Activated CD4-positive, alpha-beta T cell treated with anti-CD3 and anti-CD28 coated beads for 36 hours (primary cell): ENCODE results near the gene RARB. TPM values are rescaled to one million over a fixed set of nuclear protein-coding genes. Genes with fewer than 3 reads are reported as not detected.

Experiments
- ATAC-seq: fragments of 200-7000 bp; cut with Tn5 transposase; one replicate; pipeline ENCODE4 v1.10.0; 2021; ENCODE audit warnings: mild to moderate bottlenecking, moderate library complexity
- CTCF ChIA-PET: fragments of 350-600 bp; sonication (Branson Sonifier 250); formaldehyde crosslinking; loops from one replicate; lab custom pipeline; 2021; ENCODE audit warnings: antibody characterized with exemption; lab: Charles Lee
- POLR2A ChIA-PET: fragments of 350-600 bp; sonication (Branson Sonifier 250); formaldehyde crosslinking; loops from one replicate; lab custom pipeline; 2021; ENCODE audit warnings: antibody characterized with exemption, inconsistent platforms; lab: Charles Lee
- DNase-seq: peaks from one replicate; pipeline ENCODE4 v3.0.0-alpha.2; 2020
- H3K27ac Mint-ChIP-seq: one replicate; pipeline ENCODE4 v1.8.0; 2021; ENCODE audit warnings: mixed read lengths
- H3K27me3 Mint-ChIP-seq: one replicate; pipeline ENCODE4 v1.8.0; 2021; ENCODE audit warnings: mixed read lengths
- H3K36me3 Mint-ChIP-seq: one replicate; pipeline ENCODE4 v1.8.0; 2021; ENCODE audit warnings: low read depth, mixed read lengths
- H3K4me1 Mint-ChIP-seq: one replicate; pipeline ENCODE4 v1.8.0; 2021; ENCODE audit warnings: mixed read lengths
- H3K4me3 Mint-ChIP-seq: one replicate; pipeline ENCODE4 v1.8.0; 2021; ENCODE audit warnings: mild to moderate bottlenecking, moderate library complexity, mixed read lengths
- H3K9me3 Mint-ChIP-seq: one replicate; pipeline ENCODE4 v1.8.0; 2021; ENCODE audit warnings: low read depth, mixed read lengths
- intact Hi-C, 2 experiments: fragments of 100-400 bp; cut with DNase I in 1 of 2; cut with micrococcal nuclease in 1 of 2; formaldehyde crosslinking; loops; one replicate each; pipeline versions ENCODE4 v1.14.2 to v1.15.1; 2022 to 2024; cut with DNase I, micrococcal nuclease
- total RNA-seq, 2 experiments: library from RNA; stranded (reverse); gene quantifications; one replicate each; pipeline ENCODE4 v1.2.3, GENCODE V29; 2021

RARB gene
- total RNA-seq, 2 experiments from 2014 or later, result not detected

GRCh38 chr3:25423780-25424588, 4.1 kb upstream of the RARB start:
- intact Hi-C loops, result no loop called here
- no peak overlapping the region for H3K4me3 Mint-ChIP-seq
- no peaks in the 10 kb centered on the region for H3K9me3 Mint-ChIP-seq
- ATAC-seq (no peak), DNase-seq (no peak)
- no peaks in the 10 kb centered on the region for H3K36me3 Mint-ChIP-seq
- ChIA-PET CTCF (no interaction called here), POLR2A (no interaction called here)
- peaks cover 33% of the 10 kb centered on the region for H3K27me3 Mint-ChIP-seq
- H3K27ac Mint-ChIP-seq, result no peak overlapping the region
- peaks cover 6% of the 10 kb centered on the region for H3K4me1 Mint-ChIP-seq

DNA sequence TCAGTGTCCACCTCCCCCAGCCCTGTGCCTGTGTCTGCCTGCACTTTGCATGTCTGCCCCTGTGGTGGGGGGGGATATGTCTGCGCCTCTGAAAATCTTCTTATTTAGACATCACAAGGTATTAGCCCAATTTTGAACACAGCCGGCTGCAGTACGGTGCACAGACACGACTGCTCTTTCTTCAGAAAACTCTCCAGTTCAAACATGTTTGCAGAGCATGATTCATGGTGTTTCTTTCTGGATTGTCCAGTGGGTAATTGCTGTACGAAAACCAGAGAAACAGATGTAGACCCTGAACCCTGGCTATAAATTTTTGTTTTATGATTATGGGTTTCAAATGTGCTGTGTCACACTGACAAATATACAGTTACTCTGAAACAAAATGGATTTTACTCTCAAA, 3.4 kb upstream of the RARB start:
- Mint-ChIP-seq H3K9me3 (no peaks in the 10 kb centered on the region), H3K36me3 (no peaks in the 10 kb centered on the region), H3K4me3 (no peak overlapping the region), H3K27me3 (peaks cover 37% of the 10 kb centered on the region), H3K27ac (no peak overlapping the region), H3K4me1 (peaks cover 6% of the 10 kb centered on the region)
- DNase-seq (no peak), ATAC-seq (no peak)
- CTCF ChIA-PET, result no interaction called here
- intact Hi-C loops, result no loop called here
- POLR2A ChIA-PET, result no interaction called here

DNA sequence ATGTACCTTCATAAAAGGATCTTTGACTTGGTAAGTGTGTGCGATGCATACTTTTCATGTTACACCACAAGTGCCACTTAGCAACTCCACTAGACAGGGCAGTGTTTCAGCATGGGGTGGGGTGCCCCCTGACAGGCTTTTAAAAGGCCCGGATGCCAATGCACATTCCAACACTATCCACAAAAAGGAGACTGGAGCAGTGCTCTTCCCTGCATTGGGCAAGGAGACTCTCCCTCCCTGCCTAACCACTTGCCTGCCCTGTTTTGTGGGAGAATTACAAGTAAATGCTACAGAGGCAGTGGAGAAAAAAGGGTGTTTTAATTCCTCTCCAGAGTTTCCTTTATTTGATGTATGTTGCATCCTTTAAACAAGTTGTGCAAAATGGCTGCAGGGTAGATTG, 1.7 kb upstream of the RARB start:
- intact Hi-C loops, result no loop called here
- Mint-ChIP-seq H3K4me3 (no peak overlapping the region), H3K27me3 (peaks cover 37% of the 10 kb centered on the region), H3K9me3 (no peaks in the 10 kb centered on the region), H3K27ac (no peak overlapping the region), H3K36me3 (no peaks in the 10 kb centered on the region), H3K4me1 (peaks cover 6% of the 10 kb centered on the region)
- CTCF ChIA-PET, result no interaction called here
- no peak for ATAC-seq
- POLR2A ChIA-PET, result no interaction called here
- DNase-seq, result no peak

GRCh38 chr3:25427155-25427554, 908 bp upstream of the RARB start:
- Mint-ChIP-seq H3K4me3 (no peak overlapping the region), H3K9me3 (no peaks in the 10 kb centered on the region), H3K27me3 (peaks cover 37% of the 10 kb centered on the region), H3K27ac (no peak overlapping the region), H3K4me1 (peaks cover 6% of the 10 kb centered on the region), H3K36me3 (no peaks in the 10 kb centered on the region)
- POLR2A ChIA-PET, result no interaction called here
- intact Hi-C loops, result no loop called here
- ATAC-seq (no peak), DNase-seq (no peak)
- CTCF ChIA-PET, result no interaction called here

GRCh38 chr3:25427563-25427941, 511 bp upstream of the RARB start:
- DNase-seq (no peak), ATAC-seq (no peak)
- intact Hi-C loops, result no loop called here
- no peaks in the 10 kb centered on the region for H3K9me3 Mint-ChIP-seq
- H3K27ac Mint-ChIP-seq, result no peak overlapping the region
- no peak overlapping the region for H3K4me3 Mint-ChIP-seq
- CTCF ChIA-PET, result no interaction called here
- H3K4me1 Mint-ChIP-seq, result peaks cover 6% of the 10 kb centered on the region
- H3K27me3 Mint-ChIP-seq, result peaks cover 37% of the 10 kb centered on the region
- POLR2A ChIA-PET, result no interaction called here
- no peaks in the 10 kb centered on the region for H3K36me3 Mint-ChIP-seq

- Mint-ChIP-seq H3K27me3 (peaks cover 37% of the 10 kb centered on the region), H3K36me3 (no peaks in the 10 kb centered on the region), H3K4me1 (peaks cover 6% of the 10 kb centered on the region), H3K9me3 (no peaks in the 10 kb centered on the region), H3K27ac (no peak overlapping the region), H3K4me3 (no peak overlapping the region)
- POLR2A ChIA-PET, result no interaction called here
- CTCF ChIA-PET, result interaction anchor here (0.7 kb wide), 1 partner anchor 13 kb away, joined by 3 read pairs; no protein-coding TSS in a partner anchor
- DNase-seq (no peak), ATAC-seq (no peak)
- intact Hi-C loops, result no loop called here
These were observed 799 bp downstream of the RARB start for GRCh38 chr3:25428789-25429335.

DNA sequence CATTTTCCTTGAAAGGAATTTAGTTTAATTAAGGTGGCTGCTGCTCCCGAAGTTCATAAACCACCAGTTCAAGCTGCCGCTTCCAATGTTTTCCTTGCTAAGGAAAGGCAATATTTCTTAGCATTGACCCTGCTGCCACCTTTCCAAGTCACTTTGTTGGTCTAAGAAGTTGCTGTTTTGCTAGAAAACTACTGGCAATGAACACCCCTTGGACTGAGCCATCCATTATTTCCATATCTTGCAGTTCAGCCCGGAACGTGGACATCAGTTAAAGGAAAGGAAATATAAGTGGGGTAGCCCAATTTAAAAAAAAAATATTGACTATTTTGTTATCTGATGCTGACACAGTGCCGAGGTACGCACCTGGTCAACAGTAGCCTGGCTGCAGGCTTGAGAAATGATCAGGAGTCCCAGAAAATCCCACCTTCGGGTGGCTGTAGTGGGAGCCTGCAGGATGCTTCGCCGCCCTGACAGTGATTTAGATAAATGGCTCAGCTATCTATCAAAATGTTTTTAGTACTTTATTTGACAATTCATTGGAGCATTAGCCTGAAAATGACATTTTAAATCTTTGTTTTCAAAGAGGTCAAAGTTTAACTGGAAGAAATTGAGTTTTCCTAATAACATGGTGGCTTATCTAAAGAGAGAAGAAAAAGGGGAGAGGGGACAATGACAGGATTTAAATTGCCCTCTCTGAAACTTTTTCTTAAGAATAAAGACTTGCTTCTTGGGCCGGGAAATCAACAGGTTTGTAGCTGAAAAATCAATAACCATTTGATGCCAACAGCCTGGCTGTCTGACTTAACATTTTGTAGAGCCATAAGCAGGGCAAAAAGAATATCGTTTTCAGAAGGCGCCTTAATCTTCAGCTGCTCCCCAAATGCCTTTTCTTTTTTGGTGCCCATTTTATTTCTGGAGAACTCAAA, 1.6 kb downstream of the RARB start:
- Mint-ChIP-seq H3K27ac (no peak overlapping the region), H3K4me3 (no peak overlapping the region), H3K27me3 (peaks cover 35% of the 10 kb centered on the region), H3K4me1 (peaks cover 6% of the 10 kb centered on the region), H3K36me3 (no peaks in the 10 kb centered on the region), H3K9me3 (no peaks in the 10 kb centered on the region)
- intact Hi-C loops, result no loop called here
- CTCF ChIA-PET, result interaction anchor here (0.7 kb wide), 1 partner anchor 12 kb away, joined by 3 read pairs; no protein-coding TSS in a partner anchor
- DNase-seq (no peak), ATAC-seq (no peak)
- POLR2A ChIA-PET, result no interaction called here

GRCh38 chr3:25430287-25430934, 2.3 kb downstream of the RARB start:
- H3K4me3 Mint-ChIP-seq, result no peak overlapping the region
- DNase-seq (no peak), ATAC-seq (no peak)
- POLR2A ChIA-PET, result no interaction called here
- no peaks in the 10 kb centered on the region for H3K36me3 Mint-ChIP-seq
- no peaks in the 10 kb centered on the region for H3K9me3 Mint-ChIP-seq
- H3K27ac Mint-ChIP-seq, result no peak overlapping the region
- intact Hi-C loops, result no loop called here
- peaks cover 33% of the 10 kb centered on the region for H3K27me3 Mint-ChIP-seq
- peaks cover 6% of the 10 kb centered on the region for H3K4me1 Mint-ChIP-seq
- CTCF ChIA-PET, result no interaction called here

DNA sequence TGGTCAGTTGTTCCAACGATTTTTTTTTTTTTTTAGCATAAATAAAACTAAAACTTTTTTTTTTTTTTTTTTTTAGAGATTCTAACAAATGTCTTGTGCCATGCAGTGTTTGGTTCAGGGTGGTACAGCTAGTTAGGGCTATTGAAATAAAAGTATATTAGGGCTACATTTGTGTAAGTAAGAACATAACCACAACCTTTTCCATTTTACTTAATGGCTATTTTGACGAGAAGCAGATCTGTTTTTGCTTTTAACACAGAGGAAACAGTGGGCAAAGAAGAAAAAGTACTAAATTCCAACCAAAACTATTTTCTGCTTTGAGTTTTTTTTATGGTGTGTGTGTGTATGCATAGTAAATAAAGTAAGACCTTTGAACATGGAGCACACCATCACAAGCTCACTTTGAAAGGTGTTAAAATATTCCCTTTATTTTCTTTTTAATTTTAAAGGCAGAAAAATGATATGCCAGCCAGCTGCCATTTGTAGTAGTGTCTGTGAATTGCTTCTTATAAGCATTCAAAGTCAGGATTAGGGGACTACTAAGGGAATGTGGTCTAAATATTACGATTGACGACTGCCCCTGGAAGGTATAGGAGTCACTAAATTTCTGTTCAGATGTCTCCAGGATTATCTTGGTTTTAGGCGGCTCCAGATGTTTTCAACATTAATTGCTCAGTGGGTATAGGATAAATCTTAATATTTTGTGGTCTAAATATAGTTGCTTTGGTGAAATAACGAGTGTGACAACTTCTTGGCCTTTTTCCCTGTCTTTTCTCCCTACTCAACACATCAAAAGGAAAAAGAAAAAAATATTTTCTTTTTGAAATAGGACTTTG, 3.1 kb downstream of the RARB start:
- CTCF ChIA-PET, result no interaction called here
- ATAC-seq (no peak), DNase-seq (no peak)
- H3K27ac Mint-ChIP-seq, result no peak overlapping the region
- H3K4me1 Mint-ChIP-seq, result peaks cover 6% of the 10 kb centered on the region
- H3K9me3 Mint-ChIP-seq, result no peaks in the 10 kb centered on the region
- no peak overlapping the region for H3K4me3 Mint-ChIP-seq
- H3K36me3 Mint-ChIP-seq, result no peaks in the 10 kb centered on the region
- POLR2A ChIA-PET, result no interaction called here
- intact Hi-C loops, result no loop called here
- peaks cover 28% of the 10 kb centered on the region for H3K27me3 Mint-ChIP-seq

DNA sequence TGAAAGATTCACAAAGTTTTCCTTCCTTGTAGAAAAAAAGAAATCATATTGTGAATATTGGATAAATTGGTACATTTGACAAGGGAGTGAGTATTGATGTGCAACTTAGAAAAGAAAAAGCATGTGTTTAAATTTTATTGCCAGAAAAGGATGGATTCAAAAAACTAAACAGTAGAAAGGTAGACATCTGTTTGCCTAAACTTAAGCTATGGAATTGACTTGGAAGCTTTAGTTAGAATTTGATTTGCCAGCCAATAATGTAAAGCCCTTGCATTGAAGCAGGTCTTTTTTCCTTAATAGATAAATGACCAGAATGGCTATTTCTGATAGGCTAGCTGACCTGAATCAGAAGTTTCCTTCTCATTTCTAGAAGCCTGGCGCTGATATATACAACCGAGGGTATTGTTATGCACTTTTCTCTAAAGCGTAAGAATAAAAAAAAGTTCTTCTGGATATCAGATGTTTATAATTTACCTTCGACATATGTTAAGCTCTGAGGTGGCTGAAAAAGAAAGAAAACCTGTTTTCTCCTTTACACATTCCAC, 4.2 kb downstream of the RARB start:
- no peak overlapping the region for H3K4me3 Mint-ChIP-seq
- ChIA-PET POLR2A (no interaction called here), CTCF (interaction anchor here (1.1 kb wide), 2 partner anchors 9 to 37 kb away, joined by 3 read pairs; no protein-coding TSS in a partner anchor)
- no peaks in the 10 kb centered on the region for H3K9me3 Mint-ChIP-seq
- peaks cover 6% of the 10 kb centered on the region for H3K4me1 Mint-ChIP-seq
- H3K27ac Mint-ChIP-seq, result no peak overlapping the region
- intact Hi-C loops, result no loop called here
- ATAC-seq (no peak), DNase-seq (no peak)
- peaks cover 20% of the 10 kb centered on the region for H3K27me3 Mint-ChIP-seq
- no peaks in the 10 kb centered on the region for H3K36me3 Mint-ChIP-seq
